GM12891 (cell line): ENCODE results near the gene KATNA1.
A peak's percentile ranks its signal among the peaks of the same experiment; 100 is the strongest.
"Not testable (repeated sequence)": the region's sequence is repeated elsewhere in the genome, so short reads cannot be mapped to it uniquely, and the experiment has no call there.

Experiments used
- DNase-seq: peaks from one replicate; pipeline ENCODE4 v3.0.0; 2011; ENCODE audit warnings: low spot score; ENCODE audit not compliant: insufficient read length
- FAIRE-seq: peaks from 2 replicates; lab custom pipeline; 2011; peaks lifted over from hg19 to GRCh38; lab: Jason Lieb, UNC
- PAX5 ChIP-seq: IDR thresholded peaks from 2 replicates; pipeline ENCODE4 v1.6.1; 2011; ENCODE audit warnings: low read length, moderate library complexity, mild to moderate bottlenecking; ENCODE audit not compliant: insufficient read depth, severe bottlenecking
- POLR2A ChIP-seq: IDR thresholded peaks from 2 replicates; pipeline ENCODE4 v1.6.1; 2011; ENCODE audit warnings: low read depth, low read length, control low read depth
- POLR2AphosphoS5 ChIP-seq: IDR thresholded peaks from 2 replicates; pipeline ENCODE4 v1.6.1; 2011; ENCODE audit warnings: low read depth, low read length, control low read depth
- POU2F2 ChIP-seq: IDR thresholded peaks from 2 replicates; pipeline ENCODE4 v1.6.1; 2011; ENCODE audit warnings: low read depth, mild to moderate bottlenecking, control low read depth, low read length, moderate library complexity
- SPI1 ChIP-seq: IDR thresholded peaks from 2 replicates; pipeline ENCODE4 v1.6.1; 2011; ENCODE audit warnings: low read depth, low read length, control low read depth
- TAF1 ChIP-seq: IDR thresholded peaks from 2 replicates; pipeline ENCODE4 v1.6.1; 2011; ENCODE audit warnings: low read depth, low read length, control low read depth

KATNA1 gene

GRCh38 chr6:149680503-149680902 lies 32.0 kb upstream of the KATNA1 start:
- no peak for FAIRE-seq
- peak; percentile 20 for DNase-seq
- TF ChIP-seq TAF1, result no peak
- no peak for TF ChIP-seq POLR2AphosphoS5
- no peak for TF ChIP-seq PAX5
- no peak for TF ChIP-seq SPI1
- TF ChIP-seq POLR2A, result no peak
- no peak for TF ChIP-seq POU2F2

- not testable (repeated sequence) for FAIRE-seq, DNase-seq
Measured at GRCh38 chr6:149672265-149672664, 23.8 kb upstream of the KATNA1 start.

GRCh38 chr6:149660028-149660427 lies 11.5 kb upstream of the KATNA1 start:
- DNase-seq (no peak), FAIRE-seq (no peak)
- TF ChIP-seq SPI1 (no peak), POU2F2 (no peak)

GRCh38 chr6:149657441-149657840 lies 8.9 kb upstream of the KATNA1 start:
- TF ChIP-seq POU2F2, result no peak
- TF ChIP-seq SPI1, result no peak
- TF ChIP-seq PAX5, result no peak
- no peak for TF ChIP-seq TAF1
- TF ChIP-seq POLR2AphosphoS5, result no peak
- no peak for TF ChIP-seq POLR2A
- FAIRE-seq, result no peak
- DNase-seq, result no peak

- TF ChIP-seq PAX5 (no peak), POU2F2 (no peak), TAF1 (no peak), POLR2AphosphoS5 (no peak), POLR2A (no peak), SPI1 (no peak)
- peak; percentile 71 for FAIRE-seq
- no peak for DNase-seq
Measured at GRCh38 chr6:149651056-149651455, 2.5 kb upstream of the KATNA1 start.

- DNase-seq (no peak), FAIRE-seq (no peak)
- TF ChIP-seq POU2F2, result no peak
Measured at GRCh38 chr6:149646599-149646998, 1.9 kb downstream of the KATNA1 start.

- TF ChIP-seq SPI1 (peak; percentile 97), PAX5 (no peak), POLR2AphosphoS5 (no peak)
- DNase-seq (no peak), FAIRE-seq (peak; percentile 86)
Measured at GRCh38 chr6:149642829-149643580, 5.5 kb downstream of the KATNA1 start.

- TF ChIP-seq TAF1, result no peak
- no peak for TF ChIP-seq POLR2AphosphoS5
- TF ChIP-seq PAX5, result no peak
- no peak for TF ChIP-seq SPI1
- no peak for TF ChIP-seq POLR2A
- TF ChIP-seq POU2F2, result no peak
- no peak for DNase-seq
- no peak for FAIRE-seq
Measured at GRCh38 chr6:149636124-149636523, 12.4 kb downstream of the KATNA1 start.

- FAIRE-seq (no peak), DNase-seq (no peak)
- TF ChIP-seq POU2F2, result no peak
- TF ChIP-seq TAF1, result no peak
- no peak for TF ChIP-seq POLR2A
- TF ChIP-seq SPI1, result no peak
- no peak for TF ChIP-seq PAX5
- TF ChIP-seq POLR2AphosphoS5, result no peak
Measured at GRCh38 chr6:149634315-149634714, 14.2 kb downstream of the KATNA1 start.

DNA sequence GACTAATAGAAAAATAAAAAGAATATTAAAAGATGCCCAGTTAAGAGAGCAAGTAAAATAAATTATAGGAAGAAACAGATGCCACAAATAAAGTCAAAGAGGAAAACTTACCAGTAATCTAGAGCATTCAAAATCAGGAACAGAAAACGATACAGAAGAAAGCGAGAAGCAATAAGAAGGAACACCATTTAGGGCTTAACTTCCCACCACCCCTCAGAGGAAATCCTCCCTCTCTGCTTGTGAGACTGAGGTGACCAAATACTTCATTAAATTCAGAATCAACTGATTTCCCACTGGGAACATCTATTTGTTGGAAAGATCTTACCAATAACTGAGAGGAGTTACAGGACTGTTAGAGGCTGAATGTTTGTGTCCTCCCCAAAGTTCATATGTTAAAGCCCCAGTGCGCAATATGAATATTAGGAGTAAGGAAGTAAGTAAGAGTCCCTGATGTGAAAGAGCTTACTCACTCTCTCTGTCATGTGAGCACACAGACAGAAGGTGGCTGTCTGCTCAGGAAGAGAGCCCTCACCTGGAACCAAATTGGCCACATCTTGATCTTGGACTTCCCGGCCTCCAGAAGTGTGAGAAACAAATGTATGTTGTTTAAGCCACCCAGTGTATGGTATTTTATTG lies 19.5 kb downstream of the KATNA1 start:
- TF ChIP-seq PAX5 (no peak), POU2F2 (no peak), SPI1 (peak; percentile 84), POLR2AphosphoS5 (no peak)
- FAIRE-seq (peak; percentile 87), DNase-seq (no peak)

DNA sequence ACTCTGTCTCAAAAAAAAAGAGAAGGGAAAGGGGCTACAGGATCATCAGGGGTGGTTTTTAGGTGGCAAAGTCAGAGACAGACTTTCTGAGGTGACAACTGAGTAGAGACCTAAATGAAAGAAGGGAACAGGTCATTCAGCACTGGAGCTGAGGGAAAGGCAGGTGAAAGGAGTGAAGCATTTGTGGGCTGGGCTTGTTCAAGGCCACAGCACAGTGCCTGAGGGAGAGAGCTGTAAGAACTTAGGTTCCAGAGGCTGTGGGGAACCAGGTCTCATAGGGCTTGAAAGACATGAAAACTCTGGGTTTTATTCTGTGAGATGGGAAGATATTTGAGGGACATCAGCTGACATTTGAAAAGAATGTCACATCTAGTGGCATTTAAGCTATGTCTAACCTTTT lies 20.8 kb downstream of the KATNA1 start:
- no peak for FAIRE-seq
- DNase-seq, result no peak
- TF ChIP-seq POLR2A (no peak), POU2F2 (no peak), SPI1 (no peak), TAF1 (no peak), POLR2AphosphoS5 (no peak), PAX5 (no peak)
